ENCODE data around the gene STK33.

STK33 gene

GRCh38 chr11:8593935-8594909 is at the start of gene STK33:
Gene STK33, minus strand, starts transcription at chr11:8594228. Its CDS starts 119,323 bp downstream, at chr11:8474905.
- DNase-seq (ENCODE audit: low spot score) = no peak

DNA sequence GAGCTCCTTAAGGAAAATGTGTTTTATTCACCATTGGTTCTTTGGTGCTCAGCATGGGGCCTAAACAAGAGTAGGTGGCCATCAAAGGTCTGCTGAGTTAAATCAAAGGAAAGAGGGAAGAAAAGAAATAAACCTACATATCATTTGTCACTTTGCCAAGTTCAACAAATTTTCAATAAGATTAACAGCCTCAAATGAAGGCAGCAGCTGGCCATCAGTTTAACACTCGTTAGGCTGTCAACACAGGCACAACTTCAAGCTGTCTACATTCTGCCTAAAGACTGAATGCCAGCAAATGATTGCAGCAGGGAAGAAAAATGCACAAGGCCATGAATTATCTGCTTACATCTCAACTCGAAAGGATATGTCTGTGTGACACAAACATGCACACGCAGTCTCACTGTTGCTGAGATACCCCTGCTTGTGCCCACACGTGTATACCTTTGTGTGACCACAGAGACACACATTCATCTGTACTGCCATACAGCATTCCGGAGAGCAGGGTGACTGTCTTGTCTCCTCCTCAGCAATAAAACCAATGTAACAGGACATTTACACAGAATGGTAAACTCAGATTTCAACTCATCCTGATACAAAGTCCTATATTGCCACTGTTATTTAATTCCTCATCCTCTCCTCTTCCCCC is 48.3 kb upstream of the STK33 start:
- no peak for DNase-seq (ENCODE audit: low spot score)

DNA sequence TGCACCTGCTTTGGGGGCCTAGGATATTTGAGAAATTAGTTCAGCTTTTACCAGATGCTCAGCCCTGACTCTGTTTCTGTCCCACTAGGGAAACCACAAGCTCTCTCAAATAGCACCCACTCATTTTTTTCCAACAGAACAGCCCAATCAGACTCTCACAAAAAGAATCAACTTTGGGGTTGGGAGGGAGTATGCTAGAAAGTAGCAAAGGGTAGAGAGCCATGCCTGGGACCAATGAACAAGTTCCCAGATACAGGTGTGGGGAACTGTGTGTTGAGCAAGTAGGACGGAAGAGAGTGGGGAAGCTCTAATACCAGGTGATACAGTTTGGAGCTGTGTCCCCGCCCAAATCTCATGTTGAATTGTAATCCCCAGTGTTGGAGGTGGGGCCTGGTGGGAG is 47.3 kb upstream of the STK33 start:
- DNase-seq (ENCODE audit: low spot score) = no peak

- no peak for DNase-seq (ENCODE audit: low spot score)
These were observed 46.4 kb upstream of the STK33 start for GRCh38 chr11:8640267-8640906.

DNA sequence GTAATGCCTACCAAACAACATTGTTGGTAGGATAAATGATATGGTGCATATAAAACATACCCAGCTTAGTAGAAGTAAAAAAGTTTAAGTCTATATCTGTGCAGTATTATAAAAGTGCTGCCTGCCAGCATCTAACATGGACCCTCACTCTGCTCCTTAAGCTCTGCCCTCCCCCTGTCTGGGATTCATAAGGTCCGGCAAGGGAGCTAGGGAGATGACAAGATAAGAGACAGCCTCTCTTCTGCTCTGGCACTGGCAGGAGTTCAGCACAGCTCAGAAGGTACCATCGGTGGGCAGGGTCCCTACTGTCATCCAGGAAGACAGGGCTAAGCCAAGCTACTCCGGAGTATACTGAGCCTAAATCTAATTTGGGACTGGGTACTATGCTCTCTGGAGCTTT is 45.6 kb upstream of the STK33 start:
- DNase-seq (ENCODE audit: low spot score) = no peak

GRCh38 chr11:8638300-8638699 is 44.3 kb upstream of the STK33 start:
- no peak for DNase-seq (ENCODE audit: low spot score)

DNA sequence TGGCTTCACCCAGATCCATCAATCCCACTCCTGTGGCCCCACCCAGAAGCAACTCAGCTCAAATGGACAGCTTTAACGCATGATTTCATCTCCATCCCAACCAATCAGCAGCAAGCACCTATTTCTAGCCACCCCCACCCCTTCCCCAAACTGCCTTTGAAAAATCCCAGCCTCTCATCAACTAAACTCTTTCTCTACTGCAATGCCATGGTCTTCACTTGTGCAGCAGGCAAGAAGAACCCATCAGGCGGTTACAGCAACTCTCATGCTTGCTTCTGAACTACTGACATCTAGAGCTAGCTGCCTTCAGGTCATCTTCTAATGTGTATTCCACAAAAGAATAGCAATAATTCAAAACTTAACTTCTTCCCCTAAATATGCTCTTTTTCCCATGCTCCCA is 42.1 kb upstream of the STK33 start:
- DNase-seq (ENCODE audit: low spot score) = no peak

DNA sequence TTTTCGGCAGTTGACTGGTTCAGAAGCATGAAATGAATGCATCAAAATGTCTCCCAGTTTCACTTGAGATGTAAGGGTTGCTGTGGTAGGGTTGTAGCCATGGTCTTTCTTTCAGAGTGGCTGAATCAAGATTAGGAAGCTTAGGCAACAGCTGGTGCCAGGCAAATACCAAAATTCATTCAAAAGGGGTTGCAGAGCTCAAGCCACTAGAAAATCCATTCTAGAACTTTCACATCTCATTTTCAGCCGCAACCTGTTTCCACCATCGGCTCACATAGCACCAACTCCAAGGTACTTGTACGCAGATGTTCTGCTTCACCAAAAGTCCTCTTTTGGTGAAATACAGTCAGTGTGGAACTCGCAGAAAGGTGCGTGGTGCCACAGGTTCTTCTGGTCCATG is 40.5 kb upstream of the STK33 start:
- DNase-seq (ENCODE audit: low spot score) = no peak

GRCh38 chr11:8631395-8632118 is 37.5 kb upstream of the STK33 start:
- no peak for DNase-seq (ENCODE audit: low spot score)

GRCh38 chr11:8624698-8625097 is 30.7 kb upstream of the STK33 start:
- DNase-seq (ENCODE audit: low spot score) = no peak

DNA sequence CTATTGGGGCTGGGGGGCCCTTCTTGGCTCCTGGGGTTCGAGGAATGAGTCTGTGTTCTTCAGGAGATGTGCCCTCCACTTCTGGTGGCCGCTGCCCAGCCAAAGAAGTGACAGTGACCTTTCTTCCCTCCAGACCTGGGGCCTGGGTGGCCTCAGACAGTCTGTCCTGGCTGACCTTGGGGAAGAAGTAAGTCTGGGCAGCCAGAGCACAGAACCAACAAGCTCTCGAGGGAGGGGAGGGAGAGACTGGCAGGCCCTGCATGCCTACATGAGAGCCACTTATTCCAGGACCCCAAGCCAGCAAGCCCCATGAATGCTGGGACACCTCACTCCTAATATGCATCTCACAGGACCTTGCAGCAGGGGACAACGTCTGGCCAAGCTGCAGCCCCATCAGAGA is 27.1 kb upstream of the STK33 start:
- no peak for DNase-seq (ENCODE audit: low spot score)

GRCh38 chr11:8617063-8617462 is 23.0 kb upstream of the STK33 start:
- DNase-seq (ENCODE audit: low spot score) = no peak

DNA sequence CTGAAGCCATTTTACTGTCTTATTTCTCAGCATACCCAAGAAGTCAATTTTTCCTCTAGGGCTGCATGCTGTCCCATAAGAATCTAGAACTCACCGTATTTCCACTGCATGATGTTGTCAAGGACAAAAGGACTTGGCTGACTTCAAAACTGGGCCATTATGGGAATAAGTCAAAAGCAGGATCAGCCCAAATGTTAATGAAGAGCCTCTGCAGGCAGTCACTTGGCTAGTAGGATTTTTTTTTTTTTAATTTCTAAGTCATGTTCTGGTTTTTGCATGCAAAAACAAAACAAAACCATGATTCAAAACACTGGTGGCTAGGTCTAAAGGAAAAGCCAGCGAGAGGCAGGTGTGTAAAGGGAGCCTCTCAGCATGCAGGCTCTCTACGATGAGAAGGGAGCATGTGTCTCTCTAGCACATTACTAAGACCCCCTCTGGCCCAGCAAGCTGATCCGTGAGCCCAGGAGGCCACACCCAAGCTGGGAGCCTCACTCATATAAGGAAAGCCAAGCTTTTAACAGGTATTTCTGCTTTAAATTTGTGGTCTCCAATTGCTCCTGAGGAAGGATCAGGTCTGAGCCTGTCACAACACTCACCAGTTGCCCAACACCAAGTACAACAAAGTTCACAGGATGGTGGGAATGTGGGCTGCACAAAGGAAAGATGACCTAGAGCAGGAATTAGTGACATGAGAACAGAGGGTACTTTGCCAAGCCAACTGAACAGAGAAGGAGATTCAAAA is 21.4 kb upstream of the STK33 start:
- DNase-seq (ENCODE audit: low spot score) = no peak

DNA sequence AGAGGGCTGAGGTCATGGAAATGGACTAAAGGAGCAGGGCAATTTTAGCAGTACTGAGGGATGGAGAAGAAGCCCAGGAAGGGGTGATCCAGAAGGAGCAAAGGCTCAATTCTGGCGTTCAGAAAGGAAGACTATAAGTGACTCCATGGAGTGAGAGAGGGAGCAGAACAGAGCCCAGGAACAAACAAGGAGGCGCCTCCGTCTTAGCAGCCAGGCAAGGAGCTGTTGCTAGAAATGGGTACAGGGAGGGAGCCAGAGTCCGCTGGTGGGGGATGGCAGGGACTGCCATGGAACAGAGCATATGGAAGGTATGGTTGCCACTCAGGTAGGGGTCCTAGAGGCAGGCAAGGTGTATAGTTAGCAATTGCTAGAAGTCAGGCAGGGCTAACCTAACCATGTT is 20.5 kb upstream of the STK33 start:
- no peak for DNase-seq (ENCODE audit: low spot score)

DNA sequence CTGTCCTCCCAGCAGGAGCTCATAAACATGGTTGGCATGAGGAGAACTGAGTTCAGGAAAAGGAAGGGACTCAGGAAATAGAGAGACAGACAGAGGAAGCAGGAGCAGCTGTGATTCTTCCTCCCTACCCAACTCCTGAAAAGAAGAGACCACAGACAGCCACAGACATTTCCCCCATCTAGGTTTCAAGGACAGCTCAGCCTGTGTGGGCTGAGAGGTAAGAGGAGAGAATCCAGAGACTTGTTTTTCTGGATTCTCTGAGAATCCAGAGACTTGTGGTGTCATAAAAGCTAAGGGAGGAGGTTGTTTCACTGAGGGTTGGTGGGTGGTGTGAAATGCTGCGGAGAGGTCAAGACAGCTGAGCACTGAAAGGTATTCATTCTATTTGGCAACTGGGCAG is 19.0 kb upstream of the STK33 start:
- DNase-seq (ENCODE audit: low spot score) = no peak

DNA sequence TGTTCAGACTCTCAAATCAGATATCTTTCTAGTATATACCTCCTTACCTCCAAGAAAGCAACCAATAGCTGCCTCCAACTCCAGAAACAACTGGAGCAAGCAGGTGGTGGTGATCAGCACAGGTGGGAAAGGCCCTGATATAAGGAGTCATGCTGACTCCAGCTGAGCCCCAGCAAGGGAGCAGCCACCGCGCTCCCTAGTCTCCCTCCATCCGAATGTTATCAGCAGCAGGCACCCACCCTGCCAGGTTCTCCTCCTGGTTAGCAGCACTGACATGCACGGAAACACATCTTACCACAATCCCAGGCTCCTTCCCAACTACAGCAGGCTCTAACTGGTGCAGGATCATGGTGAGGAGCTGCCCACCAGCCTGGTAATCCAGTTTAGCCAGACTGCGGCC is 18.5 kb upstream of the STK33 start:
- no peak for DNase-seq (ENCODE audit: low spot score)

DNA sequence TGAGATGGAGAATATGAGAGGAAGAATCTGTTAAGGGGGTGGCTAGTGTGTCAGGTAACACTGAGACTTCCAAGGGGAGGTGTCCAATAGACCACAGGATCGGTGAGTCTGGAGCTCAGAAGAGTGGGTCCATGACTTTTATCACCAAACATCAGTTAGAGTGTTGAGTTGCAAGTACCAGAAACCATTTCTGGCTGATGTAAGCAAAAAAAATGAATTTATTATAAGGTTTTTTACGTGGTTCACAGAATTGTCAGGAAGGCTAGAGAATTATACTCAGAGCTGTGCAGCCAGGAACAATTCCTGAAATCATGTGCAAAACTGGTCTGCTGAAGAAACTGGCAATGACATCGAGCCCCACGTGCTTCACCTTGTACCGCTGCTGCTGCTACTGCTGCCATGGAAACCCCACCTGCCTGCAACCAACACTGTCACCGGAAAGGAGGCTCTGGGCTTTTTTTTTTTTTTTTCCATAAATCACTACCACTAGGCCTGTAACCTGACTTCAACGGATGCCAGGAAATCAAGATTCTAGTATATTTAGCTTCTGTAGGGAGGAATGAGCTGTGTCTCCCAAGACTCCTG is 16.6 kb upstream of the STK33 start:
- peak; percentile 71 for DNase-seq (ENCODE audit: low spot score)

DNA sequence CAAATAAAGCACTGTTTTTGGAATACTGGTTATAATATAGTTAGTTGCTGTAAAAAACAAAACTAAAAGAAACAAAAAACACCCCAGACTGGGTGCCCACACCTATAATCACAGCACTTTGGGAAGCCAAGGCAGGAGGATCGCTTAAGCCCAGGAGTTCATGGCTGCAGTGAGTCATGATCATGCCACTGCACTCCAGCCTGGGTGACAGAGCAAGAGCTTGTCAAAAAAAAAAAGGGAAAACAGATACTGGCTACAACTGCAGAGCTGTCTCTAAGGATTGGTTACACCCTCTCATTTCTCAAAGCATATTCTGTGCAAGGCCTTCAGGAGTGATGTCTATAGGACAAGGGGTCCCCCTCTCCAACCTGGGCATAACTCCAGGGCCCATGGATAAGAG is 14.6 kb upstream of the STK33 start:
- no peak for DNase-seq (ENCODE audit: low spot score)

DNA sequence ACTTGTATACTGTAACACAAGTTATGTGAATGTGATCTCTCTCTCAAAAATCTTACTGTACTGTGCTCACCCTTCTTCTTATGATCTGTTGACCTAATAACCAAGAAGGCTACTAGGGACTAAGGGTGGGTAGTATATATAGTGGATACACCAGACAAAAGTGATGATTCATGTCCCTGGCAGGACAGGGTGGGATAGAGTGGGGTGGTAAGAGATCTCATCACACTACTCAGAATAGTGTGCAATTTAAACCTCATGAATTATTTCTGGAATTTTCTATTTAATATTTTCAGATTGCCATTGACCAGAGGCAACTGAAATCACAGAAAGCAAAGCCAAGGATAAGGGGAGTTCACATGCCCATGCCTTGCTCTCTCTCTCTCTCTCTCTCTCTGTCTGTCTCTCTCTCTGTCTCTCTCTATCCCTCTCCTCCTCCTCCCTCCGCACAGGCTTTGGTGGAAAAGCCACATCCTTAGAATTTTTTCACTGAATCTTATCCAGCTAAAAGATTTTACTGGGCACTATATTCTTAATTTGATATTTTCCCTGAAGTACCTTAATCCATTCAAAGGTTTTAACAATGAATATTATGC is 12.0 kb upstream of the STK33 start:
- DNase-seq (ENCODE audit: low spot score) = no peak

DNA sequence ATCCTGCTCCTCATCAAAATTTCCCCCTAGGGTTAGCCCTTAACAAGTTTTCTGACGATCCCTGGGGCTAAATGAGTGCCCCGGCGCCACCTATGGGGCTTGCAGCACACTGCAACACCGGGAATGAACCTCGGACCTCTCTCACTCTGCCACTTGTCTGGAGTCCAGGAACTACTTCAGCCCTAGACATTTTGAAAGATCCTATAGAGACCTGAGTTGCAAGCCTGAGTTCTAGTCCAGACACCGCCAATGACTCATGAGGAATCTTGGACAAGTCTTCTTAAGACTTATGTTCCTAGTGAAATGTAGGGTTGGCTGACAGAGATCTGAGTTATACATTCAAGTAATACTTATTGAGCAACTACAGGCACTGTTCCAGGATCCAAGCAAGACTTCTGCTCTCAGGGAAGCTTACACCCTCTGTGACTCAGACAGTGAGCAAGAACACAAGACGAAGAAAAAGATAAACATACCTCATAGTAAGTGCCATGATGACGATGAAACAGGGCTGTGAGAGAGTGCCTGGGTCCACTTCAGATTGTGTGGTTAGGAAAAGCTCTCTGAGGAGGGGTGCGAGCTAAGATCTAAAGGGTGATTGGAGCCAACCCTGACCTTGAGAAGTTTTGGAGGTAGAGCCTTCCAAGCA is 10.2 kb upstream of the STK33 start:
- no peak for DNase-seq (ENCODE audit: low spot score)
